ENCODE measurements around the gene TMEM184B.
"Not testable (repeated sequence)": the region's sequence is repeated elsewhere in the genome, so short reads cannot be mapped to it uniquely, and the experiment has no call there.

The TMEM184B gene

GRCh38 chr22:38235240-38235850, 37.5 kb downstream of the TMEM184B start:
- no peaks in the 10 kb centered on the region for H3K27me3 Mint-ChIP-seq
- peaks cover 2% of the 10 kb centered on the region for H3K36me3 Mint-ChIP-seq
- no peaks in the 10 kb centered on the region for H3K4me1 Mint-ChIP-seq (ENCODE audit: low read depth)
- H3K27ac Mint-ChIP-seq: no peak overlapping the region
- H3K9me3 Mint-ChIP-seq (ENCODE audit: low read depth): no peaks in the 10 kb centered on the region
- no peak overlapping the region for H3K4me3 Mint-ChIP-seq

GRCh38 chr22:38233856-38234255, 39.0 kb downstream of the TMEM184B start:
- not testable (repeated sequence) for H3K36me3 Mint-ChIP-seq; H3K4me1 Mint-ChIP-seq (ENCODE audit: low read depth); H3K9me3 Mint-ChIP-seq (ENCODE audit: low read depth); H3K27ac Mint-ChIP-seq; H3K4me3 Mint-ChIP-seq; H3K27me3 Mint-ChIP-seq

- Mint-ChIP-seq H3K9me3 (ENCODE audit: low read depth) (no peaks in the 10 kb centered on the region), H3K4me1 (ENCODE audit: low read depth) (no peaks in the 10 kb centered on the region), H3K36me3 (no peaks in the 10 kb centered on the region), H3K27ac (no peak overlapping the region), H3K27me3 (no peaks in the 10 kb centered on the region), H3K4me3 (no peak overlapping the region)
These were observed 39.4 kb downstream of the TMEM184B start for GRCh38 chr22:38233427-38233826.

- H3K9me3 Mint-ChIP-seq (ENCODE audit: low read depth): no peaks in the 10 kb centered on the region
- no peaks in the 10 kb centered on the region for H3K27me3 Mint-ChIP-seq
- H3K27ac Mint-ChIP-seq: no peak overlapping the region
- H3K4me3 Mint-ChIP-seq: no peak overlapping the region
- no peaks in the 10 kb centered on the region for H3K4me1 Mint-ChIP-seq (ENCODE audit: low read depth)
- H3K36me3 Mint-ChIP-seq: no peaks in the 10 kb centered on the region
These were observed 40.6 kb downstream of the TMEM184B start for GRCh38 chr22:38232196-38232595.

GRCh38 chr22:38230916-38231315, 41.9 kb downstream of the TMEM184B start:
- no peaks in the 10 kb centered on the region for H3K4me1 Mint-ChIP-seq (ENCODE audit: low read depth)
- no peaks in the 10 kb centered on the region for H3K9me3 Mint-ChIP-seq (ENCODE audit: low read depth)
- no peaks in the 10 kb centered on the region for H3K27me3 Mint-ChIP-seq
- H3K27ac Mint-ChIP-seq: no peak overlapping the region
- no peak overlapping the region for H3K4me3 Mint-ChIP-seq
- no peaks in the 10 kb centered on the region for H3K36me3 Mint-ChIP-seq

- H3K27me3 Mint-ChIP-seq: no peaks in the 10 kb centered on the region
- H3K36me3 Mint-ChIP-seq: no peaks in the 10 kb centered on the region
- H3K4me3 Mint-ChIP-seq: no peak overlapping the region
- H3K9me3 Mint-ChIP-seq (ENCODE audit: low read depth): no peaks in the 10 kb centered on the region
- H3K4me1 Mint-ChIP-seq (ENCODE audit: low read depth): no peaks in the 10 kb centered on the region
- no peak overlapping the region for H3K27ac Mint-ChIP-seq
These were observed 42.5 kb downstream of the TMEM184B start for GRCh38 chr22:38230108-38230825.

- H3K4me3 Mint-ChIP-seq: no peak overlapping the region
- H3K36me3 Mint-ChIP-seq: no peaks in the 10 kb centered on the region
- no peaks in the 10 kb centered on the region for H3K4me1 Mint-ChIP-seq (ENCODE audit: low read depth)
- no peaks in the 10 kb centered on the region for H3K9me3 Mint-ChIP-seq (ENCODE audit: low read depth)
- peak overlapping the region; percentile 22 for H3K27ac Mint-ChIP-seq
- H3K27me3 Mint-ChIP-seq: no peaks in the 10 kb centered on the region
These were observed 43.7 kb downstream of the TMEM184B start for GRCh38 chr22:38228873-38229740.

GRCh38 chr22:38228326-38228872, 44.4 kb downstream of the TMEM184B start:
- H3K27ac Mint-ChIP-seq: peak overlapping the region; percentile 22
- no peaks in the 10 kb centered on the region for H3K27me3 Mint-ChIP-seq

GRCh38 chr22:38226853-38227649, 45.8 kb downstream of the TMEM184B start:
- H3K4me3 Mint-ChIP-seq: no peak overlapping the region
- H3K4me1 Mint-ChIP-seq (ENCODE audit: low read depth): no peaks in the 10 kb centered on the region
- no peaks in the 10 kb centered on the region for H3K27me3 Mint-ChIP-seq
- no peak overlapping the region for H3K27ac Mint-ChIP-seq
- no peaks in the 10 kb centered on the region for H3K9me3 Mint-ChIP-seq (ENCODE audit: low read depth)
- no peaks in the 10 kb centered on the region for H3K36me3 Mint-ChIP-seq

More at GRCh38 chr22:38228326-38228872, 44.4 kb downstream of the TMEM184B start:
- Mint-ChIP-seq H3K9me3 (ENCODE audit: low read depth) (no peaks in the 10 kb centered on the region), H3K36me3 (no peaks in the 10 kb centered on the region), H3K4me3 (no peak overlapping the region), H3K4me1 (ENCODE audit: low read depth) (no peaks in the 10 kb centered on the region)

GRCh38 chr22:38223289-38223960, 49.4 kb downstream of the TMEM184B start:
- no peaks in the 10 kb centered on the region for H3K9me3 Mint-ChIP-seq (ENCODE audit: low read depth)
- no peak overlapping the region for H3K4me3 Mint-ChIP-seq
- no peak overlapping the region for H3K27ac Mint-ChIP-seq
- H3K27me3 Mint-ChIP-seq: no peaks in the 10 kb centered on the region
- no peaks in the 10 kb centered on the region for H3K36me3 Mint-ChIP-seq
- H3K4me1 Mint-ChIP-seq (ENCODE audit: low read depth): peaks cover 5% of the 10 kb centered on the region

GRCh38 chr22:38222797-38223119, 50.1 kb downstream of the TMEM184B start:
- Mint-ChIP-seq H3K36me3 (no peaks in the 10 kb centered on the region), H3K4me1 (ENCODE audit: low read depth) (peaks cover 5% of the 10 kb centered on the region)

GRCh38 chr22:38221908-38222796, 50.7 kb downstream of the TMEM184B start:
- no peak overlapping the region for H3K4me3 Mint-ChIP-seq
- no peaks in the 10 kb centered on the region for H3K9me3 Mint-ChIP-seq (ENCODE audit: low read depth)
- H3K36me3 Mint-ChIP-seq: no peaks in the 10 kb centered on the region
- H3K4me1 Mint-ChIP-seq (ENCODE audit: low read depth): peaks cover 5% of the 10 kb centered on the region
- H3K27me3 Mint-ChIP-seq: no peaks in the 10 kb centered on the region
- no peak overlapping the region for H3K27ac Mint-ChIP-seq

More at GRCh38 chr22:38222797-38223119, 50.1 kb downstream of the TMEM184B start:
- H3K27me3 Mint-ChIP-seq: no peaks in the 10 kb centered on the region
- H3K9me3 Mint-ChIP-seq (ENCODE audit: low read depth): no peaks in the 10 kb centered on the region
- H3K4me3 Mint-ChIP-seq: no peak overlapping the region
- H3K27ac Mint-ChIP-seq: no peak overlapping the region

- Mint-ChIP-seq H3K36me3 (no peaks in the 10 kb centered on the region), H3K4me3 (no peak overlapping the region), H3K27me3 (no peaks in the 10 kb centered on the region), H3K9me3 (ENCODE audit: low read depth) (no peaks in the 10 kb centered on the region), H3K27ac (no peak overlapping the region), H3K4me1 (ENCODE audit: low read depth) (peaks cover 5% of the 10 kb centered on the region)
These were observed 51.4 kb downstream of the TMEM184B start for GRCh38 chr22:38221407-38221806.

Measured in activated naive CD8-positive, alpha-beta T cell (primary cell).